Measurements from ENCODE around the gene SLC23A2.
"Not testable (repeated sequence)": the region's sequence is repeated elsewhere in the genome, so short reads cannot be mapped to it uniquely, and the experiment has no call there.

The SLC23A2 gene

GRCh38 chr20:4876301-4876700 lies 125.0 kb downstream of the SLC23A2 start:
- no peak for DNase-seq (ENCODE audit: low read depth)

GRCh38 chr20:4875578-4876067 lies 125.7 kb downstream of the SLC23A2 start:
- no peak for DNase-seq (ENCODE audit: low read depth)

- no peak for DNase-seq (ENCODE audit: low read depth)
Measured at GRCh38 chr20:4873396-4873795, 127.9 kb downstream of the SLC23A2 start.

- no peak for DNase-seq (ENCODE audit: low read depth)
Measured at GRCh38 chr20:4871486-4871885, 129.8 kb downstream of the SLC23A2 start.

GRCh38 chr20:4870906-4871305 lies 130.4 kb downstream of the SLC23A2 start:
- no peak for DNase-seq (ENCODE audit: low read depth)

- no peak for DNase-seq (ENCODE audit: low read depth)
Measured at GRCh38 chr20:4869290-4870193, 131.8 kb downstream of the SLC23A2 start.

GRCh38 chr20:4867051-4867450 lies 134.3 kb downstream of the SLC23A2 start:
- DNase-seq (ENCODE audit: low read depth), result no peak

- no peak for DNase-seq (ENCODE audit: low read depth)
Measured at GRCh38 chr20:4866429-4866828, 134.9 kb downstream of the SLC23A2 start.

- DNase-seq (ENCODE audit: low read depth), result no peak
Measured at GRCh38 chr20:4864311-4864752, 137.0 kb downstream of the SLC23A2 start.

GRCh38 chr20:4862661-4863060 lies 138.6 kb downstream of the SLC23A2 start:
- DNase-seq (ENCODE audit: low read depth), result no peak

GRCh38 chr20:4861961-4862360 lies 139.3 kb downstream of the SLC23A2 start:
- DNase-seq (ENCODE audit: low read depth), result no peak

GRCh38 chr20:4858000-4858399 lies 143.3 kb downstream of the SLC23A2 start:
- DNase-seq (ENCODE audit: low read depth), result no peak

GRCh38 chr20:4856022-4856755 lies 145.1 kb downstream of the SLC23A2 start:
- DNase-seq (ENCODE audit: low read depth), result no peak

GRCh38 chr20:4855555-4855954 lies 145.8 kb downstream of the SLC23A2 start:
- no peak for DNase-seq (ENCODE audit: low read depth)

- no peak for DNase-seq (ENCODE audit: low read depth)
Measured at GRCh38 chr20:4855097-4855496, 146.2 kb downstream of the SLC23A2 start.

- no peak for DNase-seq (ENCODE audit: low read depth)
Measured at GRCh38 chr20:4854561-4854901, 146.8 kb downstream of the SLC23A2 start.

GRCh38 chr20:4853757-4854560 lies 147.4 kb downstream of the SLC23A2 start:
- no peak for DNase-seq (ENCODE audit: low read depth)

GRCh38 chr20:4853004-4853403 lies 148.3 kb downstream of the SLC23A2 start:
- DNase-seq (ENCODE audit: low read depth), result no peak

- no peak for DNase-seq (ENCODE audit: low read depth)
Measured at GRCh38 chr20:4850960-4851359, 150.3 kb downstream of the SLC23A2 start.

GRCh38 chr20:4848829-4849228 lies 152.5 kb downstream of the SLC23A2 start:
- not testable (repeated sequence) for DNase-seq (ENCODE audit: low read depth)

- no peak for DNase-seq (ENCODE audit: low read depth)
Measured at GRCh38 chr20:4848041-4848440, 153.3 kb downstream of the SLC23A2 start.

- no peak for DNase-seq (ENCODE audit: low read depth)
Measured at GRCh38 chr20:4846821-4847220, 154.5 kb downstream of the SLC23A2 start.
